Suprapubic skin (tissue), 4 donors: ENCODE measurements around the gene PIK3CD. TPM values are rescaled to one million over a fixed set of nuclear protein-coding genes. Genes with fewer than 3 reads are reported as not detected.

ENCODE experiments used
- DNase-seq, 2 donors: peaks; one replicate each; pipeline ENCODE4 v3.0.0-alpha.2; 2019; ENCODE audit warnings: low spot score in 2 of 2
- H3K27ac ChIP-seq: fragments of 200-600 bp; sonication (generic); one replicate; pipeline ENCODE4 v1.5.1; 2019
- H3K27me3 ChIP-seq: fragments of 200-600 bp; sonication (generic); one replicate; pipeline ENCODE4 v1.5.1; 2019
- H3K36me3 ChIP-seq: fragments of 200-600 bp; sonication (generic); one replicate; pipeline ENCODE4 v1.5.1; 2019
- H3K4me1 ChIP-seq: fragments of 200-600 bp; sonication (generic); one replicate; pipeline ENCODE4 v1.5.1; 2019
- H3K4me3 ChIP-seq: fragments of 200-600 bp; sonication (generic); one replicate; pipeline ENCODE4 v1.5.1; 2019; ENCODE audit warnings: mild to moderate bottlenecking
- H3K9me3 ChIP-seq: fragments of 200-600 bp; sonication (generic); one replicate; pipeline ENCODE4 v1.5.1; 2019
- CTCF ChIP-seq, 2 donors: fragments of 200-600 bp in 1 of 2; fragments of 450-650 bp in 1 of 2; sonication (generic) in 1 of 2; IDR thresholded peaks; one replicate each; pipeline ENCODE4 v1.5.1; 2016 to 2019; ENCODE audit warnings: antibody characterized with exemption in 2 of 2, mild to moderate bottlenecking in 1 of 2, moderate library complexity in 1 of 2
- EP300 ChIP-seq: sonication (generic); formaldehyde crosslinking; IDR thresholded peaks from one replicate; pipeline ENCODE4 v1.6.1; 2017; ENCODE audit warnings: antibody characterized with exemption
- POLR2A ChIP-seq, 2 donors: fragments of 450-650 bp; IDR thresholded peaks; one replicate each; pipeline ENCODE4 v1.6.1; 2017; ENCODE audit warnings: antibody characterized with exemption in 2 of 2, mild to moderate bottlenecking in 2 of 2, moderate library complexity in 2 of 2
- POLR2AphosphoS5 ChIP-seq, 3 donors: sonication (generic); formaldehyde crosslinking; IDR thresholded peaks; one replicate each; pipeline ENCODE4 v1.6.1; 2017; ENCODE audit warnings: antibody characterized with exemption in 3 of 3
- WGBS: methylation state at CpG from one replicate; pipeline ENCODE4 v1.1.5; 2018; 5-methylcytosine and 5-hydroxymethylcytosine counted together
- total RNA-seq, 4 donors: library from RNA; depleted of rRNA; stranded (reverse); fragments of >200 nt; gene quantifications; one replicate each; pipeline ENCODE4 v1.1.0, GENCODE V29; 2016

The PIK3CD gene
- total RNA-seq, 4 donors from 2014 or later: 4.0 to 8.6 (median 6.4) TPM

- Histone ChIP-seq H3K9me3 (no peaks in the 10 kb centered on the region), H3K36me3 (no peaks in the 10 kb centered on the region), H3K4me1 (peaks cover 8% of the 10 kb centered on the region), H3K4me3 (no peak overlapping the region), H3K27ac (no peak overlapping the region), H3K27me3 (no peaks in the 10 kb centered on the region)
- no peak for DNase-seq
- 41% methylated on average over 4 of the region's 4 CpGs for WGBS
- TF ChIP-seq POLR2A (IDR thresholded peaks at IDR 0.05) (no peak), POLR2AphosphoS5 (IDR thresholded peaks at IDR 0.05) (no peak), CTCF (IDR thresholded peaks at IDR 0.05) (no peak), EP300 (no peak)
Measured at GRCh38 chr1:9701665-9702064, 50.1 kb downstream of the PIK3CD start.

GRCh38 chr1:9703165-9703509 lies 51.6 kb downstream of the PIK3CD start:
- H3K27me3 ChIP-seq: no peaks in the 10 kb centered on the region
- no peaks in the 10 kb centered on the region for H3K9me3 ChIP-seq
- H3K4me1 ChIP-seq: peaks cover 8% of the 10 kb centered on the region
- H3K36me3 ChIP-seq: no peaks in the 10 kb centered on the region
- no peak overlapping the region for H3K4me3 ChIP-seq
- TF ChIP-seq POLR2A (IDR thresholded peaks at IDR 0.05) (no peak), CTCF (IDR thresholded peaks at IDR 0.05) (no peak), POLR2AphosphoS5 (IDR thresholded peaks at IDR 0.05) (no peak), EP300 (no peak)
- H3K27ac ChIP-seq: no peak overlapping the region
- WGBS: 90% methylated on average over 4 of the region's 5 CpGs
- no peak for DNase-seq

- no peak overlapping the region for H3K4me3 ChIP-seq
- no peaks in the 10 kb centered on the region for H3K36me3 ChIP-seq
- peaks cover 8% of the 10 kb centered on the region for H3K4me1 ChIP-seq
- DNase-seq: no peak
- 90% methylated on average over 3 of the region's 3 CpGs for WGBS
- H3K9me3 ChIP-seq: no peaks in the 10 kb centered on the region
- no peak overlapping the region for H3K27ac ChIP-seq
- H3K27me3 ChIP-seq: no peaks in the 10 kb centered on the region
- TF ChIP-seq POLR2A (IDR thresholded peaks at IDR 0.05) (no peak), CTCF (IDR thresholded peaks at IDR 0.05) (no peak), EP300 (no peak), POLR2AphosphoS5 (IDR thresholded peaks at IDR 0.05) (no peak)
Measured at GRCh38 chr1:9703681-9704080, 52.1 kb downstream of the PIK3CD start.

GRCh38 chr1:9705337-9706093 lies 54.0 kb downstream of the PIK3CD start:
- TF ChIP-seq CTCF (IDR thresholded peaks at IDR 0.05): no peak
- TF ChIP-seq POLR2A (IDR thresholded peaks at IDR 0.05): no peak
- no peak for TF ChIP-seq EP300
- TF ChIP-seq POLR2AphosphoS5 (IDR thresholded peaks at IDR 0.05): no peak
- Histone ChIP-seq H3K27ac (no peak overlapping the region), H3K4me1 (peaks cover 8% of the 10 kb centered on the region), H3K9me3 (no peaks in the 10 kb centered on the region), H3K4me3 (no peak overlapping the region), H3K27me3 (no peaks in the 10 kb centered on the region), H3K36me3 (peaks cover 3% of the 10 kb centered on the region)
- no peak for DNase-seq
- WGBS: 87% methylated on average over 8 of the region's 8 CpGs

- 95% methylated on average over 4 of the region's 4 CpGs for WGBS
- peaks cover 6% of the 10 kb centered on the region for H3K36me3 ChIP-seq
- DNase-seq: no peak
Measured at GRCh38 chr1:9706178-9706577, 54.6 kb downstream of the PIK3CD start.

More at GRCh38 chr1:9706178-9706577, 54.6 kb downstream of the PIK3CD start:
- TF ChIP-seq POLR2A (IDR thresholded peaks at IDR 0.05): no peak
- no peak for TF ChIP-seq EP300
- TF ChIP-seq CTCF (IDR thresholded peaks at IDR 0.05): no peak
- no peak for TF ChIP-seq POLR2AphosphoS5 (IDR thresholded peaks at IDR 0.05)
- H3K4me1 ChIP-seq: peaks cover 6% of the 10 kb centered on the region
- H3K27ac ChIP-seq: no peak overlapping the region
- H3K4me3 ChIP-seq: no peak overlapping the region
- no peaks in the 10 kb centered on the region for H3K27me3 ChIP-seq
- no peaks in the 10 kb centered on the region for H3K9me3 ChIP-seq
